SK-N-SH (cell line): ENCODE data around the gene IL1R2. TPM values are rescaled to one million over a fixed set of nuclear protein-coding genes. Genes with fewer than 3 reads are reported as not detected.

Experiments
- CTCF ChIA-PET: fragments of 300-600, 350-600 bp; formaldehyde crosslinking; extraction: SDS; loops from one replicate; lab custom pipeline; 2021; lab: Yijun Ruan, JAX
- POLR2A ChIA-PET: fragments of 350-600 bp; sonication (Branson Sonifier 250); formaldehyde crosslinking; extraction: SDS; loops from one replicate; lab custom pipeline; 2020; ENCODE audit warnings: antibody characterized with exemption, inconsistent platforms; lab: Yijun Ruan, JAX
- DNase-seq: peaks from one replicate; pipeline ENCODE4 v3.0.0; 2012
- H2AFZ ChIP-seq: fragments of 200-600 bp; sonication (generic); 2 replicates; pipeline ENCODE4 v1.8.1; 2016; ENCODE audit warnings: antibody characterized with exemption, mild to moderate bottlenecking, low read depth
- H3F3A ChIP-seq: fragments of 200-600 bp; sonication (generic); replicated peaks from 2 replicates; pipeline ENCODE3; 2016; ENCODE audit warnings: antibody characterized with exemption, mild to moderate bottlenecking; ENCODE audit not compliant: insufficient read depth
- H3K27ac ChIP-seq, 2 experiments: fragments of 200-500 bp in 1 of 2; fragments of 200-600 bp in 1 of 2; sonication (Bioruptor generic) in 1 of 2; sonication (generic), shearing (Covaris generic) in 1 of 2; 2 replicates each; pipeline versions ENCODE4 v1.5.1 to v1.6.1; 2014 to 2016; ENCODE audit warnings: low read depth in 2 of 2, inconsistent platforms in 1 of 2, low read length in 1 of 2, mild to moderate bottlenecking in 1 of 2, mixed read lengths in 1 of 2
- H3K27me3 ChIP-seq: fragments of 200-600 bp; sonication (generic), shearing (Covaris generic); 2 replicates; pipeline ENCODE4 v1.6.1; 2016; ENCODE audit warnings: mixed run types; ENCODE audit not compliant: insufficient read depth
- H3K36me3 ChIP-seq, 2 experiments: fragments of 200-500 bp in 1 of 2; fragments of 200-600 bp in 1 of 2; sonication (Bioruptor generic) in 1 of 2; sonication (generic) in 1 of 2; replicated peaks in 1 of 2; 2 replicates each; pipeline versions ENCODE3 to v1.5.1; 2014 to 2016; ENCODE audit warnings: low read length in 1 of 2, mild to moderate bottlenecking in 1 of 2; ENCODE audit not compliant: insufficient read depth in 2 of 2, control insufficient read depth in 1 of 2
- H3K4me1 ChIP-seq, 2 experiments: fragments of 200-500 bp in 1 of 2; fragments of 200-600 bp in 1 of 2; sonication (Bioruptor generic) in 1 of 2; sonication (generic), shearing (Covaris generic) in 1 of 2; 2 replicates each; pipeline versions ENCODE4 v1.5.1 to v1.6.1; 2014 to 2016; ENCODE audit warnings: low read depth in 1 of 2, low read length in 1 of 2, mixed run types in 1 of 2; ENCODE audit not compliant: insufficient read depth in 2 of 2, control insufficient read depth in 1 of 2
- H3K4me2 ChIP-seq: fragments of 200-600 bp; sonication (generic), shearing (Covaris generic); 2 replicates; pipeline ENCODE4 v1.6.1; 2017; ENCODE audit warnings: mixed run types
- H3K4me3 ChIP-seq, 2 experiments: fragments of 200-500 bp in 1 of 2; fragments of 200-600 bp in 1 of 2; sonication (Bioruptor generic) in 1 of 2; sonication (generic), shearing (Covaris generic) in 1 of 2; 2 replicates each; pipeline versions ENCODE4 v1.5.1 to v1.8.1; 2014 to 2016; ENCODE audit warnings: low read depth in 2 of 2, inconsistent platforms in 1 of 2, low read length in 1 of 2, mild to moderate bottlenecking in 1 of 2, mixed read lengths in 1 of 2, moderate library complexity in 1 of 2
- H3K79me2 ChIP-seq: fragments of 200-600 bp; sonication (generic); 2 replicates; pipeline ENCODE4 v1.8.1; 2017; ENCODE audit warnings: mild to moderate bottlenecking; ENCODE audit not compliant: insufficient read depth
- H3K9ac ChIP-seq: fragments of 200-600 bp; sonication (generic); 2 replicates; pipeline ENCODE4 v1.6.1; 2017; ENCODE audit warnings: mixed run types
- H3K9me2 ChIP-seq: fragments of 200-600 bp; sonication (generic); 2 replicates; pipeline ENCODE4 v1.6.1; 2017; ENCODE audit warnings: mixed run types
- H3K9me3 ChIP-seq: fragments of 200-600 bp; sonication (generic); 2 replicates; pipeline ENCODE4 v1.6.1; 2017; ENCODE audit warnings: mixed run types, mild to moderate bottlenecking, moderate library complexity
- H4K20me1 ChIP-seq: fragments of 200-600 bp; sonication (generic); 2 replicates; pipeline ENCODE4 v1.6.1; 2017; ENCODE audit warnings: mild to moderate bottlenecking, mixed run types; ENCODE audit not compliant: insufficient read depth
- CHD2 ChIP-seq: fragments of 150-350 bp; IDR thresholded peaks from 2 replicates; pipeline ENCODE4 v1.6.1; 2018; ENCODE audit warnings: low read length; ENCODE audit not compliant: partially characterized antibody
- CTCF ChIP-seq: fragments of 200-600 bp; sonication (generic); IDR thresholded peaks from 2 replicates; pipeline ENCODE4 v1.6.1; 2017; ENCODE audit warnings: antibody characterized with exemption, mild to moderate bottlenecking, moderate library complexity
- ELF1 ChIP-seq: IDR thresholded peaks from 2 replicates; pipeline ENCODE4 v1.4.0; 2012
- EZH2phosphoT487 ChIP-seq: fragments of 200-600 bp; sonication (generic); IDR thresholded peaks from 2 replicates; pipeline ENCODE4 v1.6.1; 2017; ENCODE audit warnings: low read depth, mixed run types, mild to moderate bottlenecking, antibody characterized with exemption, moderate library complexity, borderline replicate concordance
- FOSL2 ChIP-seq: IDR thresholded peaks from 2 replicates; pipeline ENCODE4 v1.4.0; 2012; ENCODE audit warnings: low read depth, mild to moderate bottlenecking, moderate library complexity, borderline replicate concordance
- GATA2 ChIP-seq: sonication (generic); formaldehyde crosslinking; IDR thresholded peaks from 2 replicates; pipeline ENCODE4 v1.5.0; 2020; ENCODE audit warnings: mild to moderate bottlenecking, missing genetic modification reagents
- MEF2A ChIP-seq: IDR thresholded peaks from 2 replicates; pipeline ENCODE4 v1.4.0; 2012; ENCODE audit warnings: low read depth, borderline replicate concordance
- NRF1 ChIP-seq: IDR thresholded peaks from 2 replicates; pipeline ENCODE4 v1.6.1; 2012; ENCODE audit warnings: low read depth, mild to moderate bottlenecking, low read length
- POLR2AphosphoS5 ChIP-seq: IDR thresholded peaks from 2 replicates; pipeline ENCODE4 v1.6.1; 2012; ENCODE audit warnings: low read depth, low read length
- SMC3 ChIP-seq: IDR thresholded peaks from 2 replicates; pipeline ENCODE4 v1.6.1; 2012; ENCODE audit warnings: low read depth, low read length, improper control_type of control experiment
- TCF12 ChIP-seq: IDR thresholded peaks from 2 replicates; pipeline ENCODE4 v1.4.0; 2012
- USF1 ChIP-seq: IDR thresholded peaks from 2 replicates; pipeline ENCODE4 v1.4.0; 2012; ENCODE audit warnings: low read depth, borderline replicate concordance
- USF2 ChIP-seq: fragments of 150-350 bp; IDR thresholded peaks from 2 replicates; pipeline ENCODE4 v1.6.1; 2017; ENCODE audit warnings: antibody characterized with exemption, low read length, low read depth, borderline replicate concordance
- ZBTB33 ChIP-seq: IDR thresholded peaks from 2 replicates; pipeline ENCODE4 v1.4.0; 2012; ENCODE audit warnings: low read depth, borderline replicate concordance
- WGBS: methylation state at CpG from one replicate; pipeline ENCODE4 v1.1.6; 2017; ENCODE audit warnings: low lambda C conversion rate; 5-methylcytosine and 5-hydroxymethylcytosine counted together
- polyA plus RNA-seq, 3 experiments: library from polyadenylated mRNA; depleted of rRNA; stranded (reverse); fragments of >200 nt; gene quantifications; 2 replicates each; pipeline ENCODE4 v1.2.3, GENCODE V29; 2012
- TF ChIP-seq, protein P1 (sequence below): IDR thresholded peaks from 2 replicates; pipeline ENCODE4; 2012

IL1R2 gene
- polyA plus RNA-seq, 1 of the 3 experiments (the other 2 are of a cell fraction), result 0.16 TPM

DNA sequence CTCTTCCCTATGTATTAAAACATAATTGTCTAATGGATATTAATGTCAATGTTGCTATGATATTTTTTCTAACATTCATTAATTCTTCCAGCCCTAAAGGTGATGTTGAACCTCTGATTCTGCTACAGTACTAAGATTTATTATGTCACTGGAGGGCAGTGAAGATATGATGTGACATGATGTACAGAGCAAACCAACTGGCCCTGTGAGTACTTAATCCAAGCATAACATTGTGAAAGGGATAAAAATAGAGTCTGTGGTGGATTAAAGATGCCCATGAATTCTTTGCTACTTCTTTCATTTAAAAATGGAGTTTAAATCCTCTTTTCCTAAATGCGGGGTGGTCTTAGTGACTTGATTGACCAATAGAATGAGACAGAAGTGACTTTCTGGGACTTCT, 51.8 kb downstream of the IL1R2 start:
- Histone ChIP-seq H3K9ac (no peak overlapping the region), H3K4me2 (no peak overlapping the region), H4K20me1 (no peaks in the 10 kb centered on the region), H3F3A (peaks cover 4% of the 10 kb centered on the region), H3K4me1 (no peaks in the 10 kb centered on the region), H2AFZ (no peak overlapping the region), H3K27ac (no peak overlapping the region), H3K9me2 (no peaks in the 10 kb centered on the region), H3K9me3 (no peaks in the 10 kb centered on the region), H3K79me2 (no peaks in the 10 kb centered on the region), H3K27me3 (no peaks in the 10 kb centered on the region), H3K4me3 (no peak overlapping the region), H3K36me3 (no peaks in the 10 kb centered on the region)
- DNase-seq, result no peak
- TF ChIP-seq CTCF (no peak), MEF2A (no peak), EZH2phosphoT487 (no peak), GATA2 (CRISPR knock-in tag) (no peak), USF2 (no peak), USF1 (no peak), ZBTB33 (no peak), TCF12 (no peak), FOSL2 (no peak), POLR2AphosphoS5 (no peak), CHD2 (no peak), NRF1 (no peak), ELF1 (no peak), SMC3 (no peak)
- TF ChIP-seq, protein P1, sequence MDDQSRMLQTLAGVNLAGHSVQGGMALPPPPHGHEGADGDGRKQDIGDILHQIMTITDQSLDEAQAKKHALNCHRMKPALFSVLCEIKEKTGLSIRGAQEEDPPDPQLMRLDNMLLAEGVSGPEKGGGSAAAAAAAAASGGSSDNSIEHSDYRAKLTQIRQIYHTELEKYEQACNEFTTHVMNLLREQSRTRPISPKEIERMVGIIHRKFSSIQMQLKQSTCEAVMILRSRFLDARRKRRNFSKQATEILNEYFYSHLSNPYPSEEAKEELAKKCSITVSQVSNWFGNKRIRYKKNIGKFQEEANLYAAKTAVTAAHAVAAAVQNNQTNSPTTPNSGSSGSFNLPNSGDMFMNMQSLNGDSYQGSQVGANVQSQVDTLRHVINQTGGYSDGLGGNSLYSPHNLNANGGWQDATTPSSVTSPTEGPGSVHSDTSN, result no peak
- POLR2A ChIA-PET, result no interaction called here
- CTCF ChIA-PET, result interaction anchor here (1.2 to 1.9 kb wide), 2 partner anchors 10 to 23 kb away, joined by 3 to 8 read pairs; no protein-coding TSS in a partner anchor
- WGBS, result 64% methylated on average over 1 of the region's 1 CpG
